HEK293T (cell line): Measurements from ENCODE around the gene SGPL1.

Experiments
- ELF4 ChIP-seq: fragments of 450-650 bp; IDR thresholded peaks from 2 replicates; pipeline ENCODE4 v1.6.1; 2017; ENCODE audit warnings: antibody characterized with exemption
- FOXA1 ChIP-seq: fragments of 450-650 bp; IDR thresholded peaks from 2 replicates; pipeline ENCODE4 v1.6.1; 2016; ENCODE audit warnings: mild to moderate bottlenecking
- FOXK2 ChIP-seq: fragments of 450-650 bp; IDR thresholded peaks from 2 replicates; pipeline ENCODE4 v1.6.1; 2016; ENCODE audit warnings: mild to moderate bottlenecking
- HDGF ChIP-seq: fragments of 450-650 bp; IDR thresholded peaks from 2 replicates; pipeline ENCODE4 v1.6.1; 2017; ENCODE audit warnings: antibody characterized with exemption, borderline replicate concordance
- L3MBTL2 ChIP-seq: fragments of 450-650 bp; conservative IDR thresholded peaks from 2 replicates; pipeline ENCODE4 v1.6.1; 2016; ENCODE audit warnings: mild to moderate bottlenecking
- LEF1 ChIP-seq: fragments of 450-650 bp; IDR thresholded peaks from 2 replicates; pipeline ENCODE4 v1.6.1; 2017; ENCODE audit warnings: mild to moderate bottlenecking, borderline replicate concordance
- NFRKB ChIP-seq: fragments of 450-650 bp; IDR thresholded peaks from 2 replicates; pipeline ENCODE4 v1.6.1; 2016; ENCODE audit warnings: mild to moderate bottlenecking, moderate library complexity
- SP1 ChIP-seq: fragments of 450-650 bp; IDR thresholded peaks from 2 replicates; pipeline ENCODE4 v1.6.1; 2017
- SUZ12 ChIP-seq: fragments of 450-650 bp; IDR thresholded peaks from 2 replicates; pipeline ENCODE4 v1.6.1; 2016; ENCODE audit warnings: mild to moderate bottlenecking
- TARDBP ChIP-seq: fragments of 450-650 bp; IDR thresholded peaks from 2 replicates; pipeline ENCODE4 v1.6.1; 2016
- ZNF384 ChIP-seq: fragments of 450-650 bp; IDR thresholded peaks from 2 replicates; pipeline ENCODE4 v1.6.1; 2016

GRCh38 chr10:70820976-70821750, 5.4 kb downstream of the SGPL1 start:
- no peak for TF ChIP-seq FOXA1
- no peak for TF ChIP-seq FOXK2
- no peak for TF ChIP-seq L3MBTL2
- TF ChIP-seq SP1: no peak
- TF ChIP-seq SUZ12: no peak
- TF ChIP-seq ZNF384: no peak
- TF ChIP-seq NFRKB: no peak
- no peak for TF ChIP-seq LEF1
- no peak for TF ChIP-seq HDGF
- TF ChIP-seq ELF4: no peak
- no peak for TF ChIP-seq TARDBP
